Endometrial microvascular endothelial cells (primary cell): ENCODE data around the gene HYDIN. TPM values are rescaled to one million over a fixed set of nuclear protein-coding genes. Genes with fewer than 3 reads are reported as not detected.

Source experiments
- in situ Hi-C: cut with HindIII; loops from 2 replicates; pipeline ENCODE4 v1.10.0; 2017; ENCODE audit warnings: low sequenced_read_pairs, low pct_unique_long_range_greater_than_20kb; ENCODE audit errors: inconsistent ontology term
- total RNA-seq: library from RNA; depleted of rRNA; stranded (reverse); fragments of >200 nt; gene quantifications from one replicate; pipeline ENCODE4 v1.2.3, GENCODE V29; 2015; ENCODE audit errors: inconsistent ontology term

Gene HYDIN
- total RNA-seq, result not detected

DNA sequence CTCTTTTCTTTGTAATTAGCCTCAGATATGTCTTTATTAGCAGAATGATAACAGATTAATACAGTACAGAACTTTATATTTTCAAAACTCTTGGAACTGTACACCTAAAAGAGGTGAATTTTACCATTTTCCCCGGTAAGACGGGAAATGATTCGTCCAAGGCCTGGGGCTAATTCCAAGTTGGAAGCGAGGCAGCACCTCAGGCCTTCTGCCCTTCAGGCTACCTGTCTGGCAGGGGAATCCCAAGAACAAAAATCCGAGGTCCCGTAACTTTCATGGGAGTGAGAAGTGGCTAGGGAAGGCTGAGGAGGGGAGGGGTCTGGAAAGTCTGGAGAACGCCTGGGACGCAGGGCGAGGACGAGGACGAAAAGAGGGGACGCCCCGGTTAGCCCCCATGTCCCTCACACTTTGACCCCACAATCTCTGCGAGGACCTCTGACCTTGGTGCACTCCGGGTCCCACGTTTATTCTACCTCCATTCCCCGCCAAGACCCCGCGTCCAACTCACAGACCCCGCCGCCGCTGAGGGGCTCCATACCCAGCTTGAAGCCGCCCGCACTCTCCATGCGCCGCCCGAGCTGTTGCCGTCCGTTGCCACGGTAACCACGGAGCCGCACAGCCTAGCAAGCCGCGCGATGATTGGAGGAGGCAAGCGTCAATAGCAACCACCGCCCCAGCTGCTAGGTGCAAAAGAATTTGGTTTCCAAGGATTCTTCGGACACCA, at the start of gene HYDIN:
Gene HYDIN (minus strand): TSS at position 601 of the 724 bp plus-strand sequence. CDS start 43,827 bp downstream, outside the sequence.
- in situ Hi-C loops, result no loop called here

DNA sequence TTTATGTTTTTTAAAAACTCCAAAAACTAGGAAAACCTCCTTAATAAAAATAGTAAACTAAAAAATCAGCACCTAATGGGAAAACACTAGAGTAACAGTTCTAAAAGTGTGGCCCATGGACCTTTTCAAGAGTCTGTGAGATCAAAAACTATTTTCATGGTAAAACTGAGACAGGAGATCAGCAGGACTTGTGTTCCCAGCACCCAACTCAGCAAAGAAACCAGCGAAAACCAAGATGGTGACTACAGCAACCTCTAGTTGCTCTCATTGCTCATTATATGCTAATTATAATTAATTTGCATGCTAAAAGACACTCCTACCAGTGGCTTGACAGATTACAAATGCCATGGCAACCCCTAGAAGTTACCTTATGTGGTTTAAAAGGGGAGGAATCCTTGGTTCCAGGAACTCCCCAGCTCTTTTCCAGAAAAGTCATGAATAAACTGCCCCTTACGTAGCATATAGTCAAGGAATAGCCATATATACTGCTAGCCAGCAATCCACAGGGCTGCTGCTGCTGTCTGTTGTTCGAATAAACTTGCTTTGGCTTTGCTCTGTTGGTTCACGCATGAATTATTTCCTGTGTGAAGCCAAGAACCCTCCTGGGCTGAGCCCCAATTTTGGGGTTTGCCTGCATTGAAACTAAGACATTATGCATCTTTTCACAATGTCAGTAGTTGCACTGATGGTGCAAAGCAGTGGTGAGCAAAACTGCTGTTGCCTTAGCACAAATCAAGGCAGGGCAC, 46.2 kb upstream of the HYDIN start:
- in situ Hi-C loops, result no loop called here

DNA sequence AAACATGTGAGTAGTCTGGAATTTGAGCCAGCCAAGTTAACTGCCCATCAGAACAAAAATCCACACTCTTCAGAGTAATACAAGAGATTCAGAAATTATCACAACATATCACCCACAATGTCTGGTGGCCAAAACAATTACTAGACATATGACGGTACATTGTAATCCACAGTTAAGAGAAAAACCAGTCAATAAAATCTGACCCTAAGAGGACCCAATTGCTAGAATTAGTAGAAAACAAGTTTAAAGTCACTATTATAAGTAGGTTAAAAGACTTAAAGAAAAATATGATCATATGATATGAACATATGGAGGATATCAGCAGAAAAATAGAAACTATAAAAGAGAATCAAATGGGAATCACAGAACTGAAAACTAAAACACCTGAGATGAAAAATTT, 42.9 kb upstream of the HYDIN start:
- in situ Hi-C loops, result no loop called here

DNA sequence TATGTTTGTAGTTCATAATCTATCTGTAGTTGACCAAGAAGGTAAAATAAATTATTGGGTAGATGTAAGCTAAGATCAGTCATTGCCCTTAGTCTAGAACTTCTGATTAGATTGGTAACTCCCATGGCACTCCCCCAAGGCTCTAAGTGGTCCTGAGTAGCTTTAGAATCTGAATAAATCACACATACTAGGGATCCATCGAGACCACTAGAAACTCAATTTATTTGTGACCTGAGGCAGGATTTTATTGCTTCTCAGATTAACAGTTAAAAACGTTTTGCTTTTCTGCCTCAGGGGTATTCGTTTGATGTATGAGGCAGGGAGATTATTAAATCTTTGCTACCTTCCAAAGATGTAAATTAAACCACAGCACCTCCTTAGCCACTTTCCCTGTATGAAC, 33.8 kb upstream of the HYDIN start:
- in situ Hi-C loops, result no loop called here

- in situ Hi-C loops, result no loop called here
Measured at GRCh38 chr16:71263582-71263981, 33.1 kb upstream of the HYDIN start.

- in situ Hi-C loops, result no loop called here
Measured at GRCh38 chr16:71262391-71262790, 31.9 kb upstream of the HYDIN start.

DNA sequence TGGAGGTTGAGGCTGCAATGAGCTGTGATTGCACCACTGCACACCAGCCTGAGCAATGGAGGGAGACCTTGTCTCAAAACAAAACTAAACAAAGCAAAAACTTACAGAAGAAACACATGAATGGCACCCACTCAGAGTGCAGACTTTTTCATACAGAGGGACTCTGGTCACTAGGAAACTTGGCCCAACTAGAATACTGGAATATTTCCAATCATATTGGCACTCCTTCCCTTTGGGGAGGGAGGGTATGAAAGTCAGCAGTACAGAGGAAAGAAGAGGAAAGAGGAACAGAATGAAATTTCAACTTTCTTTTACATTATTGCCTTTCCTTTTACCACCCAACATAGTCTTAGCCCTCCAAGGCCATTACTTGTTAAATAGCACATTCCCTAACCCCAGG, 30.5 kb upstream of the HYDIN start:
- in situ Hi-C loops, result no loop called here

- in situ Hi-C loops, result no loop called here
Measured at GRCh38 chr16:71259086-71259485, 28.6 kb upstream of the HYDIN start.

- in situ Hi-C loops, result no loop called here
Measured at GRCh38 chr16:71258372-71258771, 27.9 kb upstream of the HYDIN start.

DNA sequence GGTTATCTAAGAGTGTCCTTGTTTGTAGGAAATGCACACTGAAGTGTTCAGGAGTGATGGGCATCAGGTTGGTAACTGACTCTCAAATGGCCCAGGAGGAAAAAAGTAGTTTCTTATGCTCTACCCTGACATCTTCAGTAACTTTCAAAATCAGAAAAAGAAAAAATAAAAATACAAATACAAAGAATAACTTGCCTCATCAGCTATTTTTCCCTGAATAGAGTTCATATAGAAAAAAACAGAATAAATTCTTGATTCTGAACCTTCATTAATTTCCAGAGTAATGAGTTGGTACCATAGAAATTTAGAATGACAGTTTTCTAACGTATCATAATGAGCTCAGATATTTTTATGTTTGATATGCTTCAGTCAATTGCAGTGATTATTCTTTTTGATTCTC, 27.2 kb upstream of the HYDIN start:
- in situ Hi-C loops, result no loop called here

GRCh38 chr16:71255721-71256120, 25.2 kb upstream of the HYDIN start:
- in situ Hi-C loops, result no loop called here

DNA sequence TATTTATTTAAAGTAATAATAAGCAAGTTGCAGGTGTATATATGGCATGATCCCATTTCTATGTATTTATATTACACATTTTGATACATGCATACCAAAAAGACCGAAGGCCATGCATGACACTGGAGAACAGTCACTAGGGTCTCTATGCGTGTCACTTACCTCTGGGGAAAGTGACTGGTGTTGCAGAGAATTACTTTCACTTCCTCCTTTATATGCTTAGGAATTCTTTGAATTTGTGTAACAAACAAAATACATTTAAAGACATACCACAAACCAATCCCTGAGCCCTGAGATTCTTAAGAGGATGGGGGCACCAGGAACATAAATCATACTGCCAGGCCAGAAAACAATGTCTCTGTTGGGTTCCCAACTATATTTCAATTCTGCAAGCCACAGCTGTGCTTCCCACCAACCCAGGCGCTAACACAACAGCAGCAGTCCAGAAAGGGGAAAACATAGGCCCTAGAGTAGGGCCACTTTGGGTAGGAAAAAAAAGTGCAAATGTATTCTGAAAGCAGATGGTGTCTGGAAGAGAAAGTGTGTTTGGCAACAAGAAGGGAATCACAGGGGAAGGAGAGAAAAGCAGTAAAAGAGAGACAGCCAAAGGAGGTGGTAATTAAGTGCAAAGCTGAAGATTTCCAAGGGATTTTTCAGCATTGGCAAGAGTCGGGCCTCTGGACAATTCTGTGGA, 24.5 kb upstream of the HYDIN start:
- in situ Hi-C loops, result no loop called here

- in situ Hi-C loops, result no loop called here
Measured at GRCh38 chr16:71250461-71251235, 20.1 kb upstream of the HYDIN start.

- in situ Hi-C loops, result no loop called here
Measured at GRCh38 chr16:71249399-71249798, 18.9 kb upstream of the HYDIN start.

DNA sequence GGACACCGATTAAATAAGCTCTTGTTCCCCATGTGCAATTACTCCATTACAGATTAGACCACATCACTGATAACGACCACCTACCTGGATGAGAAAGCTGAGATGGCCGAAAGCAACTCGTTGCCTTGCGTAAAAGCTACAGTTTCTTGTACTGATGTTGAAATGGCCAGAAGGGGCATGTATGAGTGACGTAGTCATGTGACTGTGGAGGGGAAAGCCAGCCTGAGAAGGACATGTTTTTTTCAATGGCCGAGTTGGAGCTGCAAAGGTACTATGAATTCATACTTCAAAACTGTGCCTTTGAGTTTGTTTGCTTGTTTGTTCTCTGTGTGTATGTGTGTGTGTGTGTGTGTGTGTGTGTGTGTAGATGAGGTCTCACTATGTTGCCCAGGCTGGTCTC, 17.0 kb upstream of the HYDIN start:
- in situ Hi-C loops, result no loop called here

DNA sequence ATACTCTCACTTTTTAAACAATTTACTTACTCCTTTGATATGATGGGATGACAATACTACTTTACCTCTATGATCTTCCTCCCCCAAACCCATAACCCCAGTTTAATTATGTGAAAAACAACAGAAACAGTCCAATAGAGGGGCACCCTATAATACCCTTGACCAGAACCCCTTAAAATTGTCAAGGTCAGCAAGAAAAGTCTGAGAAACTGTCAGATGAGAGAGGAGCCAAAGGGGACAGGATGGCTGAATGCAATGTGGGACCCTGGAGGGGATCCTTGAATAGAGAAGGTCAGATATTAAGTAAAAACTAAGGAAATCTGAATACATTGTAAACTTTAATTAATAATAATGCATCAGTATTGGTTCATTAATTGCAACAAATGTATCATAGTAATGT, 15.8 kb upstream of the HYDIN start:
- in situ Hi-C loops, result no loop called here

- in situ Hi-C loops, result no loop called here
Measured at GRCh38 chr16:71244521-71244920, 14.0 kb upstream of the HYDIN start.

GRCh38 chr16:71242601-71243000, 12.1 kb upstream of the HYDIN start:
- in situ Hi-C loops, result no loop called here

DNA sequence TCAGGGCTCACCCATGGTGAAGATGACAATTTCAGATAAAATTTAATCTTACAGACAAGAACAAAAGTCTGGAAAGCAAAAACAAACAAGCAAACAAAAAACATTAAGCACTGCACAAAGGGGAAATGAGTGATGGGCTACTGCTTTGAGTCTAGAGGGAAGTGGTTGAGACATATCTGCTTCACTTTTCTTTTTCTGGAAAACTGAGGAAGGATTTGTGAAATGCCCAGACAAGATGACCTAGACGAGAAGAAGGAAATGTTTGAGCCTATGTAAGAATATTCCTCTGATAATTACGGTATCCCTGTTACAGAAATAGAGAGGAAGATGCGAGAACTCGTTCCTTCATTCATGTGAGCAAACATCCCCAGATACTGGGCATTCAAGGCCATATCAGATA, 11.5 kb upstream of the HYDIN start:
- in situ Hi-C loops, result no loop called here
